H1 (cell line): ENCODE measurements around the gene TNS1.

Experiments used
- BACH1 ChIP-seq: IDR thresholded peaks from 2 replicates; pipeline ENCODE4 v1.6.1; 2012; ENCODE audit warnings: low read length, improper control_type of control experiment
- CTCF ChIP-seq, 3 experiments: IDR thresholded peaks; 1 replicate in 2 of 3; 2 replicates in 1 of 3; pipeline versions ENCODE4 v1.5.1 to v1.6.1; 2011; ENCODE audit warnings: low read length in 3 of 3, mild to moderate bottlenecking in 3 of 3, inconsistent platforms in 2 of 3, low read depth in 1 of 3, moderate library complexity in 1 of 3; ENCODE audit not compliant: insufficient read depth in 1 of 3; ENCODE audit errors: control extremely low read depth in 1 of 3
- EP300 ChIP-seq, 2 experiments: IDR thresholded peaks; 1 replicate in 1 of 2; 2 replicates in 1 of 2; pipeline ENCODE4 v1.6.1; 2011 to 2012; ENCODE audit warnings: low read depth in 2 of 2, low read length in 2 of 2, mild to moderate bottlenecking in 2 of 2, borderline replicate concordance in 1 of 2, inconsistent platforms in 1 of 2, moderate library complexity in 1 of 2
- EZH2 ChIP-seq: fragments of 200-600 bp; sonication (generic); IDR thresholded peaks from 2 replicates; pipeline ENCODE4 v1.7.1; 2012; ENCODE audit warnings: low read depth, mild to moderate bottlenecking, moderate library complexity, low read length, inconsistent platforms; ENCODE audit not compliant: severe bottlenecking
- MAX ChIP-seq: IDR thresholded peaks from 2 replicates; pipeline ENCODE4 v1.6.1; 2012; ENCODE audit warnings: inconsistent platforms
- SIX5 ChIP-seq: IDR thresholded peaks from 2 replicates; pipeline ENCODE4 v1.6.1; 2011; ENCODE audit warnings: mild to moderate bottlenecking, low read depth, low read length
- SUZ12 ChIP-seq: fragments of 200-600 bp; sonication (generic); IDR thresholded peaks from 2 replicates; pipeline ENCODE4 v1.6.1; 2012; ENCODE audit warnings: mild to moderate bottlenecking, inconsistent platforms, low read length, moderate library complexity, mixed read lengths
- USF2 ChIP-seq: IDR thresholded peaks from 2 replicates; pipeline ENCODE4 v1.6.1; 2011; ENCODE audit warnings: low read length, improper control_type of control experiment
- TF ChIP-seq, protein P1 (sequence below): fragments of 300-600 bp; sonication (generic); IDR thresholded peaks from 2 replicates; pipeline ENCODE4 v1.7.1; 2012; ENCODE audit warnings: low read length, moderate library complexity, mild to moderate bottlenecking, inconsistent platforms; ENCODE audit not compliant: insufficient replicate concordance

DNA sequence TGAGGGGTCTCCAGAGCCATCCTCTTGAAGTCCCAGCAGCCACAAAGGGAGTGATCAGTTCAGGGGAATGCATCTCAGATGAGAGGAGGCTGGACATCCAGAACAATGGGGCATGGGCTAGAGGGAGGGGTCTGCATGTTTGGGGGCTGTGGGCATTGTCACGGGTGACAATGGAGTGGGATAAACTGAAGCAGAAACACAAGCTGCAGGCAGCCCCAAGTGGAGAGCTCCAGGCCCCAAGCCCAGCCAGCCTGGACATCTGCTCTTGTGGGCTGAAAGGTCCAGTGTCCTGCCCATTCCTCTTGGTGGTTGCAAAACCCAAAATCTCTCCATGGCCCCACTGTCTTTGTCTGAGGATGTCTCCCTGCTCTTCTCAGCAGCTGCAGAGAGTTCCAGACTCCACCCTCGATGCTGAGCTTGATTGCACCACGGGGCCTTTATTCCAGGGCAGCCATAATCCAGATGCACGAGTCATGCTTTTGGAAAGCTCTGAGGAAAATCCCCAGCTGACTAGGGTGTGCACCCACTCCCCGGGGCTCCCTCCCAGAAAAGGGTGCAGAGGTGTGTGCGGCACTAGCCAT lies 149.4 kb downstream of the TNS1 start:
- TF ChIP-seq, protein P1, sequence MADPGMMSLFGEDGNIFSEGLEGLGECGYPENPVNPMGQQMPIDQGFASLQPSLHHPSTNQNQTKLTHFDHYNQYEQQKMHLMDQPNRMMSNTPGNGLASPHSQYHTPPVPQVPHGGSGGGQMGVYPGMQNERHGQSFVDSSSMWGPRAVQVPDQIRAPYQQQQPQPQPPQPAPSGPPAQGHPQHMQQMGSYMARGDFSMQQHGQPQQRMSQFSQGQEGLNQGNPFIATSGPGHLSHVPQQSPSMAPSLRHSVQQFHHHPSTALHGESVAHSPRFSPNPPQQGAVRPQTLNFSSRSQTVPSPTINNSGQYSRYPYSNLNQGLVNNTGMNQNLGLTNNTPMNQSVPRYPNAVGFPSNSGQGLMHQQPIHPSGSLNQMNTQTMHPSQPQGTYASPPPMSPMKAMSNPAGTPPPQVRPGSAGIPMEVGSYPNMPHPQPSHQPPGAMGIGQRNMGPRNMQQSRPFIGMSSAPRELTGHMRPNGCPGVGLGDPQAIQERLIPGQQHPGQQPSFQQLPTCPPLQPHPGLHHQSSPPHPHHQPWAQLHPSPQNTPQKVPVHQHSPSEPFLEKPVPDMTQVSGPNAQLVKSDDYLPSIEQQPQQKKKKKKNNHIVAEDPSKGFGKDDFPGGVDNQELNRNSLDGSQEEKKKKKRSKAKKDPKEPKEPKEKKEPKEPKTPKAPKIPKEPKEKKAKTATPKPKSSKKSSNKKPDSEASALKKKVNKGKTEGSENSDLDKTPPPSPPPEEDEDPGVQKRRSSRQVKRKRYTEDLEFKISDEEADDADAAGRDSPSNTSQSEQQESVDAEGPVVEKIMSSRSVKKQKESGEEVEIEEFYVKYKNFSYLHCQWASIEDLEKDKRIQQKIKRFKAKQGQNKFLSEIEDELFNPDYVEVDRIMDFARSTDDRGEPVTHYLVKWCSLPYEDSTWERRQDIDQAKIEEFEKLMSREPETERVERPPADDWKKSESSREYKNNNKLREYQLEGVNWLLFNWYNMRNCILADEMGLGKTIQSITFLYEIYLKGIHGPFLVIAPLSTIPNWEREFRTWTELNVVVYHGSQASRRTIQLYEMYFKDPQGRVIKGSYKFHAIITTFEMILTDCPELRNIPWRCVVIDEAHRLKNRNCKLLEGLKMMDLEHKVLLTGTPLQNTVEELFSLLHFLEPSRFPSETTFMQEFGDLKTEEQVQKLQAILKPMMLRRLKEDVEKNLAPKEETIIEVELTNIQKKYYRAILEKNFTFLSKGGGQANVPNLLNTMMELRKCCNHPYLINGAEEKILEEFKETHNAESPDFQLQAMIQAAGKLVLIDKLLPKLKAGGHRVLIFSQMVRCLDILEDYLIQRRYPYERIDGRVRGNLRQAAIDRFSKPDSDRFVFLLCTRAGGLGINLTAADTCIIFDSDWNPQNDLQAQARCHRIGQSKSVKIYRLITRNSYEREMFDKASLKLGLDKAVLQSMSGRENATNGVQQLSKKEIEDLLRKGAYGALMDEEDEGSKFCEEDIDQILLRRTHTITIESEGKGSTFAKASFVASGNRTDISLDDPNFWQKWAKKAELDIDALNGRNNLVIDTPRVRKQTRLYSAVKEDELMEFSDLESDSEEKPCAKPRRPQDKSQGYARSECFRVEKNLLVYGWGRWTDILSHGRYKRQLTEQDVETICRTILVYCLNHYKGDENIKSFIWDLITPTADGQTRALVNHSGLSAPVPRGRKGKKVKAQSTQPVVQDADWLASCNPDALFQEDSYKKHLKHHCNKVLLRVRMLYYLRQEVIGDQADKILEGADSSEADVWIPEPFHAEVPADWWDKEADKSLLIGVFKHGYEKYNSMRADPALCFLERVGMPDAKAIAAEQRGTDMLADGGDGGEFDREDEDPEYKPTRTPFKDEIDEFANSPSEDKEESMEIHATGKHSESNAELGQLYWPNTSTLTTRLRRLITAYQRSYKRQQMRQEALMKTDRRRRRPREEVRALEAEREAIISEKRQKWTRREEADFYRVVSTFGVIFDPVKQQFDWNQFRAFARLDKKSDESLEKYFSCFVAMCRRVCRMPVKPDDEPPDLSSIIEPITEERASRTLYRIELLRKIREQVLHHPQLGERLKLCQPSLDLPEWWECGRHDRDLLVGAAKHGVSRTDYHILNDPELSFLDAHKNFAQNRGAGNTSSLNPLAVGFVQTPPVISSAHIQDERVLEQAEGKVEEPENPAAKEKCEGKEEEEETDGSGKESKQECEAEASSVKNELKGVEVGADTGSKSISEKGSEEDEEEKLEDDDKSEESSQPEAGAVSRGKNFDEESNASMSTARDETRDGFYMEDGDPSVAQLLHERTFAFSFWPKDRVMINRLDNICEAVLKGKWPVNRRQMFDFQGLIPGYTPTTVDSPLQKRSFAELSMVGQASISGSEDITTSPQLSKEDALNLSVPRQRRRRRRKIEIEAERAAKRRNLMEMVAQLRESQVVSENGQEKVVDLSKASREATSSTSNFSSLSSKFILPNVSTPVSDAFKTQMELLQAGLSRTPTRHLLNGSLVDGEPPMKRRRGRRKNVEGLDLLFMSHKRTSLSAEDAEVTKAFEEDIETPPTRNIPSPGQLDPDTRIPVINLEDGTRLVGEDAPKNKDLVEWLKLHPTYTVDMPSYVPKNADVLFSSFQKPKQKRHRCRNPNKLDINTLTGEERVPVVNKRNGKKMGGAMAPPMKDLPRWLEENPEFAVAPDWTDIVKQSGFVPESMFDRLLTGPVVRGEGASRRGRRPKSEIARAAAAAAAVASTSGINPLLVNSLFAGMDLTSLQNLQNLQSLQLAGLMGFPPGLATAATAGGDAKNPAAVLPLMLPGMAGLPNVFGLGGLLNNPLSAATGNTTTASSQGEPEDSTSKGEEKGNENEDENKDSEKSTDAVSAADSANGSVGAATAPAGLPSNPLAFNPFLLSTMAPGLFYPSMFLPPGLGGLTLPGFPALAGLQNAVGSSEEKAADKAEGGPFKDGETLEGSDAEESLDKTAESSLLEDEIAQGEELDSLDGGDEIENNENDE, result no peak
- TF ChIP-seq SUZ12 (no peak), EP300 (IDR thresholded peaks at IDR 0.05; ENCODE audit: borderline replicate concordance in 1 of 2, low read depth in 2 of 2, low read length in 2 of 2) (no peak), MAX (no peak), SIX5 (no peak), USF2 (no peak), EZH2 (no peak), CTCF (IDR thresholded peaks at IDR 0.05; ENCODE audit: control extremely low read depth in 1 of 3, insufficient read depth in 1 of 3, low read depth in 1 of 3, low read length in 3 of 3) (no peak), BACH1 (no peak)
